GM12872 (cell line): ENCODE results near the gene CYP27B1.

Experiments used
- TF ChIP-seq, protein P1 (sequence below): IDR thresholded peaks from 3 replicates; pipeline ENCODE4 v1.5.1; 2011; ENCODE audit warnings: low read depth, mild to moderate bottlenecking, low read length, moderate library complexity; ENCODE audit not compliant: insufficient read depth

The CYP27B1 gene

DNA sequence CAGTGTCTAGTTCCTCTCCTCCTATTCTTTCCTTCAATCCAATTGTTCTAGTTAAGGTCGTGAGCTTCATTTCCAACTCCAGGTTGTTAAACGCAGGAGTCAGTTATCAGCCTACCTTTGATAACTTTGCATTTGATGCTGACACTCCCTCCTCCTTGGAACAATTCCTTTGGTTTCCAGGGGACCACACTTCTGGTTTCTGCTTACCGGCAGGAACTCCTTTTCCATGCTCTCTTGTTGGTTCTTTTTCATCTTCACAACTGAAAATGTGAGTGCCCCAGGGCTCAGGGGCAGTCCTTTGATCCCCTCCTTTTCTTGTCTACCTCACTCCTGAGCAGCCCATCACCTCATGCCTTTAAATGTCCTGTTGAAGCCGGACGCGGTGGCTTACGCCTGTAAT, 10.5 kb upstream of the CYP27B1 start:
- TF ChIP-seq, protein P1, sequence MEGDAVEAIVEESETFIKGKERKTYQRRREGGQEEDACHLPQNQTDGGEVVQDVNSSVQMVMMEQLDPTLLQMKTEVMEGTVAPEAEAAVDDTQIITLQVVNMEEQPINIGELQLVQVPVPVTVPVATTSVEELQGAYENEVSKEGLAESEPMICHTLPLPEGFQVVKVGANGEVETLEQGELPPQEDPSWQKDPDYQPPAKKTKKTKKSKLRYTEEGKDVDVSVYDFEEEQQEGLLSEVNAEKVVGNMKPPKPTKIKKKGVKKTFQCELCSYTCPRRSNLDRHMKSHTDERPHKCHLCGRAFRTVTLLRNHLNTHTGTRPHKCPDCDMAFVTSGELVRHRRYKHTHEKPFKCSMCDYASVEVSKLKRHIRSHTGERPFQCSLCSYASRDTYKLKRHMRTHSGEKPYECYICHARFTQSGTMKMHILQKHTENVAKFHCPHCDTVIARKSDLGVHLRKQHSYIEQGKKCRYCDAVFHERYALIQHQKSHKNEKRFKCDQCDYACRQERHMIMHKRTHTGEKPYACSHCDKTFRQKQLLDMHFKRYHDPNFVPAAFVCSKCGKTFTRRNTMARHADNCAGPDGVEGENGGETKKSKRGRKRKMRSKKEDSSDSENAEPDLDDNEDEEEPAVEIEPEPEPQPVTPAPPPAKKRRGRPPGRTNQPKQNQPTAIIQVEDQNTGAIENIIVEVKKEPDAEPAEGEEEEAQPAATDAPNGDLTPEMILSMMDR, result no peak

DNA sequence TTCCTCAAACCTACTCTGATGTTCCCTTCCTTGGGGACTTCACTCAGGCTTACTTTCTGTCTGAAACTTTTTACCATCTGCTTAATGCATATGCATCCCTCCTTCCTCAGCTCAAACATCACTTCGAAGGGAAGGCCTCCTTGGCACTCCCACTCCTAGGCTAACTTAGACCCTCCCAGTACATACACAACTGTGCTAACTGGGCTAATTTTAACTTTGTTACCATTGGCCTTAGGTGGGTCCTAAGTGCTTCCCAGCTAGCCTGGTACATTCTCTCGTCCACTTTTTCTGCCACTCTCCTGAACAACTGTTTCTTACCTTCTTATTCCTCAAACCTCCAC, 9.3 kb upstream of the CYP27B1 start:
- TF ChIP-seq, protein P1, result no peak

DNA sequence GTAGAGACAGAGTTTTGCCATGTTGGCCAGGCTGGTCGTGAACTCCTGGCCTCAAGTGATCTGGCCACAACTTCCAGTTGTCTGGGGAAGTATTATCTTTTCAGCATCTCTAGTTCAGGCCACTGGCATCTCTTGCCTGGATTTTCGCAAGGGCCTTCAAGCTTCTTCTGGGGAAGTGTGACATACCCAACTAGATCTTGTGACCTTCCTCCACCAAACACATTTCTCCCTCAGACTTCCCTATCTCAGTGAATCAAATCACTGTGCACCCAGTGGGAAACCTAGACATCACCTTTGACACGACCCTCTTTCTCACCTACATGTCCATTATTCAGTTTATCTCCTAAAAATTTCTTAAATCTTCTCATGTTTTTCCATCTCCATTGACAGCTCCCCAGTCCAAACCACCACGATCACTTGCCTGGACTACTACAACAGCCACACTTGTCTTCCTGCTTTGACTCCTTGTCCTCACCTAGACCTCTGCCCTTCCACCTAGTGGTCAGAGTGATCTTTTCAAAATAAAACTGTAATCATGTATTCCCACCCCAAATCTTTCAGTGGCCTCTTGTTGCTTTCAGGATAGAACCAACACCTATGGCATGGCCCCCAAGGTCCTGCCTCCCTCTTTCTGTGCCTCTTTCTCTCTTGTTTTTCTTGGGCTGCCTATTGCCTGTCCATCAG, 8.8 kb upstream of the CYP27B1 start:
- TF ChIP-seq, protein P1, result peak; percentile 33; the same call in 1 of the 3 replicates

DNA sequence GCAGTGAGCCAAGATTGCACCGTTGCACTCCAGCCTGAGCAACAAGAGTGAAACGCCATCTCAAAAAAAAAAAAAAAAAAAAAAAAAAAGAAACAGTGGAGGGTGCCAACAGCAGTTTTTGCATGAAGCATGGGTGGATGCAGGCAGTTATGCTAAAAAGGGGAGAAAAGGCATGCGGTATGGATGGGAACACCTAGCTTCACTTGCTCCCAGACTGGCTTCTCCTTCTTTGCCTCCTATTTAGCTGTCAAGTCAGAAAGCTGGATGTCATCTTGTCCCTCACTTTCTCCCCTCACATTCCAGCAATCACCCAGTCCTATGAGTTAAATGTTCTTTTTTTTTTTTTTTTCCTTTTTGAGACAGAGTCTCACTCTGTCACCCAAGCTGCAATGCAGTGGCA, 8.2 kb upstream of the CYP27B1 start:
- TF ChIP-seq, protein P1, result no peak

DNA sequence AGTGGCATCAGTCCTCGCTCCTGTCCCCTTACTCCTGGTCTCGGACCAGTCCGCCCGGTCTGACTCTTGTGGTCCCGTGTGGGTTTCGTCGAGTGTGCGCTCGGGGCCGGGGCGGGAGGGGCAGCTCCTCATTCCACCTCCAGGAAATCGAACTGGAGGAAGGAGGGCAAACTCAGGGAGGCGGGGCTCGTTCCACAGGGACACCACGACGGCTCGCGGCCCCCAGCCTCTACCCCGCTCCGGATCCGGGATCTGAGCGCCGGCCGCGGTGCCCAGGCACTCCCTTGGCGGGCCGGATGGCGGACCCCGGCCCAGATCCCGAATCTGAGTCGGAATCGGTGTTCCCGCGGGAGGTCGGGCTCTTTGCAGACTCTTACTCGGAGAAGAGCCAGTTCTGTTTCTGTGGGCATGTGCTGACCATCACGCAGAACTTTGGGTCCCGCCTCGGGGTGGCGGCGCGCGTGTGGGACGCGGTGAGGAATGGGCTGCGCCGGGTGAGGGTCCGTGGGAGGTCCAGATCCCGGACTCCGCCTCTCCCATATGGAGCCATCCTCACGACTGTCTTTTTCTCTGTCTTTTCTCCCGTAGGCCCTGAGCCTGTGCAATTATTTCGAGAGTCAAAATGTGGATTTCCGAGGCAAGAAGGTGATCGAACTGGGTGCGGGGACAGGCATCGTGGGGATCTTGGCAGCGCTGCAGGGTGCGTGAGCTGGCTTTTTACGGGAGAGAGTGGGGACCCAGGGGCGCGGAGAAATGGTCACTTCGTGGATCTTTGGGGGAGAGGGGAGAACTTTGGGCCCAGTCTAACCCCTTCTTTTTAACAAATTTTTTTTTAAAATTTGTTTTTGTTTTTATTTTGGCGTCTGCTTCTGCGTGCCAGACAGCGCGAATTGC, 5.8 kb upstream of the CYP27B1 start, which contains the start of gene EEF1AKMT3:
Gene EEF1AKMT3, plus strand, starts transcription at position 186 of the 894 bp plus-strand sequence. Its CDS starts 111 bp downstream, at position 297.
- TF ChIP-seq, protein P1, result no peak

DNA sequence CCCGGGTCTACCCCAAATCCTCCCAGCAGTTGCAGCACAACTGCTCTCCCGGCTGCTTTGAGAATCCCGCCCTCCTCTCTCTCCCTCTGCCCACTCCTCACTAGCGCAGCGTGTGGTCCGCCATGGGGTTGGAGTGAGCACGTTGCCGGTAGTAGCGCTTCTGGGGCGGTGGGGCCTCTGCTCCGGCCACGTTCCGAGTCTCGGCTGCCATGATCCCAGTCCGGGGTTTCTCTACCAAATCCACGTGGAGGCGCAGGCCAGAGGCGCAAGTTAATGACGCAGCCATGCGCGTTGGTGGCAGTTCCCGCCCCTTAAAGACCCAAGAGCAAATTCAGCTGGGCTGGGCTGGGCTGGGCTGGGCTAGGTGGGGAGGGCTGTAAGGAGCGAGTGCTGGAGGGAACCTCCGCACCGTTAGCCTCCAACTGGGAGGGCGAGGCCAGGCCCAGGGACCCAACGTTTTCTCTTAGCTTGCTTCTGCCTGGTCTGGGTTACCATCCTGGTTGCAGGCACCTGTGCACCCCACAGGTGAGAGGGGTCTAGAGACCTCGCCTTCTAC, 5.1 kb upstream of the CYP27B1 start, which contains the start of gene METTL1:
Gene METTL1, minus strand, starts transcription at position 233 of the 556 bp plus-strand sequence. Its CDS starts 22 bp downstream, at position 211.
- TF ChIP-seq, protein P1, result no peak

DNA sequence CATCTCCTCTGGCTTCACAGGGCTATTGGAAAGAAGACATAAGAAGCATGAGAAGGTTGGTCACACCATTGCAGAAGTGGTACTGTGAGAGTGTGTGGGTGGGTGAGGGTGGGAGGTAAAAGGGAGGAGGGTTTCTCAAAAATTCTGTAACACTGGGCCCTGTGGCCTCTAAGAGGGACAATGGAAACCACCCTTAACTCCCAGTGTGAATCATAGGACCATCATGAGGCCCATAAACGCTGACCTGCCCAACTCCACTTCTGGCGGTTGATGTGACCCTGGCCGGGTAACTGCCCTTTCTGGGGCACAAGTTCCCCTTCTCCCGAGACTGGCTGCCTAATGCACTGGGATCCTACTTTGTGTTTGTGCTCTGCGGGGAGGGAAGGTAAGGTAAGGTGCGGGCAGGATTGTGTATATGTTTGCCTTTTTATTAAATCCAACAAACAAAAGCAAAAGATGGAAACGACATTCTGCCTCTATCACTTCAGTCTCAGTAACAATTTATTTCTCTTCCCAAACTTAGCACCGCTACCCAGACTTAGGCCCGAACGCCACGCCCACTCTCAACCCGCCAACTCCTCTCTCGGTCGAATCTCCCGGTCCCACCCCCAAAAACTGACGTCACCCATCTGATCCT, 4.5 kb upstream of the CYP27B1 start:
- TF ChIP-seq, protein P1, result no peak
